NCI-H2196 treated with DMSO at 0.1 percent for 48 hours (cell line): ENCODE measurements around the gene ALG12.
A peak's percentile ranks its signal among the peaks of the same experiment; 100 is the strongest.

Experiments used
- DNase-seq: peaks from one replicate; lab custom pipeline; 2025; ENCODE audit not compliant: unreplicated experiment; lab: John Stamatoyannopoulos, UW

ALG12 gene

DNA sequence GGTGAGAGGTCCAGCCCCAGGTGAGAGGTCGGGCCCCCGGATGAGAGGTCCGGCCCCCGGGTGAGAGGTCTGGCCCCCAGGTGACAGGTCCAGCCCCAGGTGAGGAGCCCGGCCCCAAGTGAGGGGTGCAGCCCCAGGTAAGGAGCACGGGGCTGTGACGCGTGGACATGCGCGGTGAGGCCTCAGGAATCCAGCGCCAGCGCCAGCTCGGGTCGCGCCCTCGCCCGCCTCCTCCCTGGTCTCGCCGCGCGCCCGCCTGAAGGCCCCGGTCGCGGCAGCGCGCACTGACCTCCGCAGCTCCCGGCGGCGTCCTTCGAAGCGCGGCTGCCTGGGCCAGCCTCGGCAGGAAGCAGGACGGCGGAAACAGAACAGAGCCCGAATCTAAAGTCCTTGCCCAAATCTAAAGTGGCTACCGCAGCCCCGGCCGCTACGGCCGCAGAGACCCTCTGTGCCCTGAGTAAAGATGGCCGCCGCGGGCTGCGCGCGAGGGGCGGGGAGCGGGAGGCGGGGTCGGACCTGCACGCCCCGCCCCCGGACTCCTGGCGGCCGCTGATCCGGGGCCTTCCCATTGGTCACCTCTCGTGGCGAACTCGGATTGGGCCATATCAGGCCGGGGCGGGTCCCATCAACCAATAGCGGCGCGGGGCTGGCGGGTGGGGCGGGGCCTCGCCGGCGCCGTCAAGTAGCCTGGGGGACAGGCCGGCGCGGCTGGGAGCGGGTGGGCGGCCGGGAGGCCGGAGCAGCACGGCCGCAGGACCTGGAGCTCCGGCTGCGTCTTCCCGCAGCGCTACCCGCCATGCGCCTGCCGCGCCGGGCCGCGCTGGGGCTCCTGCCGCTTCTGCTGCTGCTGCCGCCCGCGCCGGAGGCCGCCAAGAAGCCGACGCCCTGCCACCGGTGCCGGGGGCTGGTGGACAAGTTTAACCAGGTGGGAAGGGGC, at the start of gene ALG12, which contains the start of gene CRELD2:
Gene ALG12 (minus strand): TSS at position 465 of the 937 bp plus-strand sequence. CDS start 4,673 bp downstream, outside the sequence.
Gene CRELD2 (plus strand): TSS at position 661 of the 937 bp plus-strand sequence. CDS start 136 bp downstream, at position 797.
- peak; percentile 63 for DNase-seq

DNA sequence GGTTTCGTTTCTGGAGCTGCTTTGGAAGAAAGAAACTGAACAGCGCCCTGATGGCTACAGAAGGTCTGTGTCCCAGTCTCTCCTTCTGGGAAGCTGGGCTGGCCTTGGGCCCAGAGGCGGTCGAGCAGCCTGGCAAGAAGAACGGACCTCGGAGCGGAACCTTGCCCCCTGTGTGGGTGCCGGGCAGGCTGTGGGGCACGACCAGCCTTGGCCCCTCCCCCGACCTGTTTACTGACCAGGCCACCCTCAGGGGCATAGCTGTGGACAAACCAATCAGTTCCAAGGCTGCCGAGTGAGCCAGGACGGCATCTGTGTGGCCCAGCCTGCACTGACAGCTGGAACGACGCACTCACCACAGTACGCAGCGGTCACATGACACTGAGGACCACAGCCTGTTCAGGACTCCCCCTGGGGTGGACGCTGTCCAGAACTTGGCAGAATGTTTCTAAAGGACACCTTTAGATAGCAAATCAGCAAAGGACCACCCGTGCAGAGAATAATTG, 49.5 kb upstream of the ALG12 start:
- DNase-seq, result no peak

DNA sequence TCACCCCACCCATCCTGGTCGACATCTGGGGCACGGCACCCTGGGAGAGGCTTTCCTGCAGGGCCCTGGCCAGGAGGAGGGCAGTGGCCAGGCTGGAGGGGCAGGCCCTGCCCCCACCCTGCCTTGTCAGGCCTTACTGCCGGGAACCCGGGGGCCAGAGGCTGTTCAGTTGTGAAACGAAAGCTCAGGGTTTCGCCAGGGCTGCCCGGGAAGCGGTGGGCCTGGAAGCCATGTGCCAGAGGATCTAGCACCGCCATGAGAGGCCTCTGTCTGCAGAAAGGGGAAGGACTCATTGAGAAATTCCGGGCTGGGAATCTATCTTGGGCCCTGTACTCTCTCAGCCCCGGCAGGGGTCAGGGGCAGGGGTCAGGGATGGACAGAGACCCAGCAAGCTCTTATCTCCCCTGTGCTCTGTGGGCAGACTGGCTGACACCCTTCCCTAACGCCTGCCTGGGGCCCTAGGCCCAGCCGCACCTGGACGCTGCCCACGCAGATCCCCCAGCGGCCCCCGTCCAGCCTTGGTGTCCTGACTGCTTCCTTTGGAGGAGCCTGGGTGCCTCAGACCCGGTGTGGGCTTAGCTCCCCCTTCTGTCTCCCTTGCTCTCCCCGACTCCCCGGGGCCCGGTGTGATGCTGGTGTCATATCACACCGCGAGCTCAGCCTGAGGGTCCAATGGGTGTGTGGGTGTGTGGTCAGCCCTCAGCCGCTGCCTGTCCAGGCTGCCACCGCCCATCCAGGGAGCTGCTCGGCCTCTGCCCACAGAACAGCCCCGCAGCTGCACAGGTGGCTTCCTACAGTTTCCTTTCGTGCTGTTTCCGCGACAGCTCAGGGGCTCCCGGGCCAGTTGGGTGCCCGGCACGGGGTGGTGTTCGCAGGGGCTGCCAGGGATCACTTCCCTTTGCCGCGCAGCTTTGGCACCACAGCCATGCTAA, 48.8 kb upstream of the ALG12 start:
- no peak for DNase-seq

DNA sequence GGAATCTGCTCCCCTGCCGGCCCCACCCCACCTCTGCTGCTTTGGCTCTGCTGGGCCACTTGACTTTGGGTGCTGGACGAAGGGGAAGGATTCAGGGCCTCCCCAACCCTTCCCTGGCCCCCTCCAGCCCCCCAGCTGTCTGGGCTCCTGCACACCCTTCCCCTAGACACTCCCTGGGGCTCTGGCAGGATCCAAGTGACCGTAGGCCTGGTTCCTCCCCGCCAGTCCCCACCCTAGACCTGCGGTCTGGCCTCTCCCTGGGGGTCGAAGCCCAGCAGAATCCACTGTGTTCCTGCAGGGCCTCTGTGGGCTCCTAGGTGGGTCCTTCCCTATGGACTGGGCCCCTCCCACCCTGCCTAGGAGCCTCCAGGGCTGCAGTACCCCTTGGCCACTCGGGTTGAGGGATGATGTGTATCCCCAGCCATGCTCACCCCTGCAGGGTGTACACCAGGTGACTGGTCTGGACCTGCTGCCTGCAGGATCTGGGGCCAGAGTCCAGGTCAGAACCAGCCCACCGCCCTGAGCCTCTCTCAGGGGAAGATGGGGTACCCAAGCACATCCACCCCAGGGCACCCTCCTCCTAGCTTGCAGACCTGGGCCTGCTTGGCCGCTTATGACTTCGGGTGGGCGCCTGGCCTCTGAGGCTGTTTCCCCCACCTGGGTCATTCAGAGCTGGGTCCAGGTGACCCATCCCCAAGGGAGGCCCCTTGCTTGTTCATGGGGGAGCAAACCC, 48.0 kb upstream of the ALG12 start:
- DNase-seq, result no peak

DNA sequence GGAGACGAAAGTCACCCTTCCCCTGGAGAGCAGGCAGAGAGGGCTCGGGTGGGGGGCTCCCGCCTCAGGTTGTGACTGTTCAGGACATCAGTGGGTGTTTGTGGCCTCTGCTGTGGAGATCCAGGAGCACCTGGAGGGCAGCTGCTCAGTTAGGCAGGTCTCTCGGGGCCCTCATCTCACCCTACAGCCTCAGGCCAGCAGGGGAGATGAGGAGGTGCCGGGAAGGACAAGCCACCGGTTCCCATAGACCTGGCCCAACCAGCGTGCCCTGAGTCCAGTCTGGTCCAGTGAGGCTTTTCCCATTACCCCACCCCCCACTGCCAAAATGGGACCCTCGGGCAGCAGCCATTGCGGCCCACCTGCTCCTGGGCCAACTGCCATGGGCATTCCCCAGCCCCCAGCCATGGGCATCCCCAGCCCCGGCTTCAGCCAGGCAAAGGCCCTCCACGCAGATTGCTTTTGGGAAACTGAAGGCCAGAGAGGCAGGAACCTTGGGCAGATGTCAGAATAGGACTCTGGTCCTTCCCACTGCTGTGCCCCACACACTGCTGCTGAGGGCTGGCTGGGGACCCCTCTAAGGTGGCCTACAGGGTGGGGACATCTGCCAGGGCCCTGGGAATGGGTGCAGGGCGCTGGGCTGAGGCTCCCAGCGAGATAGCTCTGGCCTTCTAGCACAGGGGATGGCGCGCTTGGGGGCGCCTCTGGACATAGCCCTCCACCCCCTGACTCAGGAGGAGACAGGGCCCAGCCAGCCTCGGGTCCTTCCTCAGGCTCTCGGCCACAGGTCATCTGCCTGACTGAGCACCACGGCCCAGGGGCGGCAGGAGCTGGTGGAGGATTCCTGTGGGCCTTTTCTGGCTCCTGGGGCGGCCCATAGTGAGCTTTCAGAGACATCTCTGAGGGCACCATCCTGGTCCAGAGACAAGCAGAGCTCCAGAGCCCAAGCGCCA, 47.1 kb upstream of the ALG12 start:
- DNase-seq, result no peak

DNA sequence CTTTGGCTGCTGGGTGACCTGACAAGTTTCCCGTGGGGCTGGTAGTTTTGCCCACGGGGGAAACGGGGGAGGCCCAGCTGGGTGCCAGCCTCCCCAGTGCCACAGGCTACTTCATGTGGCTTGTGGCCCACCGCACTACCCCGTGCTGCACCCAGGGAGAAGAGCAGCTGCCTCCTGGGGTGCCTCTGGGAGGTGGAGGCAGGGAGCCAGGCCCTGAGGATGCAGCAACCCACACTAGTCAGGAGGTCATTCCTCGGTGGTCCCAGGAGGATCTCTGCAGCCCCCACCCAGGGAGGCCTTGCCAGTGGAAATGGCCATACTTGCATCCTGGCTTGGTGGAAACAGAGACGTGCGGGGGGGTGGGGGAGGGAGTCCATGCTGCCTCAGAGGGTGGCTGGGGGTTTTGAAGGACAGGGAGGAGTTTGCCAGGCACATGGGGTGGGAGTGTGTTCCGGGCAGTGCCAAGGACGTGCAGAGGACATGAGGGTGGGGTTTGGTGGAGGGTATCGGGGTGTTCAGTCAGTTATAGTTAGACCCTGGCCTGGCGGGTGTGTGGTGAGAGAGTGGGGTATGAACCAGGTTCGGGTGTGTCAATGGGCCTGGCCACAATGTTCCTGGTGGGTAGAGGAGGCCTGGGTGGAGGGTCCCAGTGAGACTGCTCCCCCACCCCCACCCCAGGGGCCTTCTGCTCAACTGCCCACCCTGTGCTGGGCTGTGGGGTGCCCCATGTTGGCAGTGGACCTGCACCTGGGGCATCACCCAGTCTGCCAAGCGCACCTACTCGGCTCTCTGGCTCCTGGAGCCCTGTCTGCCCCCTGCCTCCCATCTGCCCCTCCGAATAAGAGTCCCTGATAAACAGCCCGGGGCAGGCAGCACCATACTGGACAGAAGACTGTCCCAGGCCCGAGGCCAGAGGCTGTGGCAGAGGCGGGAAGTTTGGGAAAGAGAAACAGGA, 46.2 kb upstream of the ALG12 start:
- no peak for DNase-seq

DNA sequence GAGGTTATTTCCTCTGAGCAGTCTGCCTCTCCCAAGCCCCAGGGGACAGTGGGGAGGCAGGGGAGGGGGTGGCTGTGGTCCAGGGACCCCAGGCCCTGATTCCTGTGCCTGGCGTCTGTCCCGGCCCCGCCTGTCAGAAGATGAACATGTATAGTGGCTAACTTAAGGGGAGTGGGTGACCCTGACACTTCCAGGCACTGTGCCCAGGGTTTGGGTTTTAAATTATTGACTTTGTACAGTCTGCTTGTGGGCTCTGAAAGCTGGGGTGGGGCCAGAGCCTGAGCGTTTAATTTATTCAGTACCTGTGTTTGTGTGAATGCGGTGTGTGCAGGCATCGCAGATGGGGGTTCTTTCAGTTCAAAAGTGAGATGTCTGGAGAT, 45.4 kb upstream of the ALG12 start:
- DNase-seq, result no peak

DNA sequence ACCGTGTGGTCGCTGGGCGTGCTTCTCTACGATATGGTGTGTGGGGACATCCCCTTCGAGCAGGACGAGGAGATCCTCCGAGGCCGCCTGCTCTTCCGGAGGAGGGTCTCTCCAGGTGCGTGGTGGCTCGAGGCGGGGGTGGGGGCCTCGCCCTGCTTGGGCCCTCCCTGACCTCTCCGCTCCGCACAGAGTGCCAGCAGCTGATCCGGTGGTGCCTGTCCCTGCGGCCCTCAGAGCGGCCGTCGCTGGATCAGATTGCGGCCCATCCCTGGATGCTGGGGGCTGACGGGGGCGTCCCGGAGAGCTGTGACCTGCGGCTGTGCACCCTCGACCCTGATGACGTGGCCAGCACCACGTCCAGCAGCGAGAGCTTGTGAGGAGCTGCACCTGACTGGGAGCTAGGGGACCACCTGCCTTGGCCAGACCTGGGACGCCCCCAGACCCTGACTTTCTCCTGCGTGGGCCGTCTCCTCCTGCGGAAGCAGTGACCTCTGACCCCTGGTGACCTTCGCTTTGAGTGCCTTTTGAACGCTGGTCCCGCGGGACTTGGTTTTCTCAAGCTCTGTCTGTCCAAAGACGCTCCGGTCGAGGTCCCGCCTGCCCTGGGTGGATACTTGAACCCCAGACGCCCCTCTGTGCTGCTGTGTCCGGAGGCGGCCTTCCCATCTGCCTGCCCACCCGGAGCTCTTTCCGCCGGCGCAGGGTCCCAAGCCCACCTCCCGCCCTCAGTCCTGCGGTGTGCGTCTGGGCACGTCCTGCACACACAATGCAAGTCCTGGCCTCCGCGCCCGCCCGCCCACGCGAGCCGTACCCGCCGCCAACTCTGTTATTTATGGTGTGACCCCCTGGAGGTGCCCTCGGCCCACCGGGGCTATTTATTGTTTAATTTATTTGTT, 44.8 kb upstream of the ALG12 start:
- DNase-seq, result no peak

DNA sequence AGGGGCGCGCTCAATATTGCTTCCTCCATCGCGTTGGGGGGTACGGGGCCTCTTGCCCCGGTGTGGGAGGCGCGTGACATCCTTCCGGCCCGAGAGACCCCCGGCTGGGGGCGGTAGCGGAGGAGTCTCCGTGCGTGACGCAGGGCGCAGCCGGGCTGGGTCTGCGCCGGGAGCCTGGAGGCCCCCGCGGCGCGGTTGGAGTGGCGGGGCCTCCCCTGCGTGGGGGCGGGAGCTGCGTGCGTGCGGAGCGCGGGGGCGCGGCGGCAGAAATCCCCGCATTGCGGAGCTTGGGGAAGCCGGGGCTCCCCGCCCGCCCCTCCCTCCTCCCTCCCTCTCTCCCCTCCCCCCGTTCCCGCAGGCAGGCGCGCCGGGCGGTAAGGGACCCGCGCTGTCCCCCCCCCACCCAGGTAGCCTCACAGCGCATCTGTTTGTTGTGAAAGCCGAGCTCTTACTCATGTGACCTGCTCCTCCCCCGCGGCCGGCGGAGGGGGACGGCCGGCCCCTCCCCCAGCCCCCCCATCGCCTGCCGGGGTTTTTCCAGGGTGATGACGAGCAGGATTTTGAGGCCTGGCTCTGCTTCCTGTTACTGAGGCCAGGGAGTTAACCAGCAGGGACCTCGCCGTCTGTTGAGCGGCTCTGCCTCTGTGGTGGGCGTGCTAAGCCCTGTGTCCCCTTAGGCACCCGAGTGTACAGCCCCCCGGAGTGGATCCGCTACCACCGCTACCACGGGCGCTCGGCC, 43.9 kb upstream of the ALG12 start:
- peak; percentile 54 for DNase-seq

DNA sequence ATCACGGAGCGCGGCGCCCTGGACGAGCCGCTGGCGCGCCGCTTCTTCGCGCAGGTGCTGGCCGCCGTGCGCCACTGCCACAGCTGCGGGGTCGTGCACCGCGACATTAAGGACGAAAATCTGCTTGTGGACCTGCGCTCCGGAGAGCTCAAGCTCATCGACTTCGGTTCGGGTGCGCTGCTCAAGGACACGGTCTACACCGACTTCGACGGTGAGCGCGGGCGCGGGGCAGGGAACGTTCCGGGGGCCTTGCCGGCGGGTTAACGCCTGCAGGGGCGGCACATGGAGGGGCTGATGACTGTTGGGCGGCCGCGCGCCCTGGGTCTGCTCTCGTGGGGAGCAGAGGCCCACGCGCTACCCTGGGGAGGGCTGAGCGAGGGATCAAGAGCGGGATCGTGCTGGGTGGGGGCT, 43.4 kb upstream of the ALG12 start:
- DNase-seq, result no peak

DNA sequence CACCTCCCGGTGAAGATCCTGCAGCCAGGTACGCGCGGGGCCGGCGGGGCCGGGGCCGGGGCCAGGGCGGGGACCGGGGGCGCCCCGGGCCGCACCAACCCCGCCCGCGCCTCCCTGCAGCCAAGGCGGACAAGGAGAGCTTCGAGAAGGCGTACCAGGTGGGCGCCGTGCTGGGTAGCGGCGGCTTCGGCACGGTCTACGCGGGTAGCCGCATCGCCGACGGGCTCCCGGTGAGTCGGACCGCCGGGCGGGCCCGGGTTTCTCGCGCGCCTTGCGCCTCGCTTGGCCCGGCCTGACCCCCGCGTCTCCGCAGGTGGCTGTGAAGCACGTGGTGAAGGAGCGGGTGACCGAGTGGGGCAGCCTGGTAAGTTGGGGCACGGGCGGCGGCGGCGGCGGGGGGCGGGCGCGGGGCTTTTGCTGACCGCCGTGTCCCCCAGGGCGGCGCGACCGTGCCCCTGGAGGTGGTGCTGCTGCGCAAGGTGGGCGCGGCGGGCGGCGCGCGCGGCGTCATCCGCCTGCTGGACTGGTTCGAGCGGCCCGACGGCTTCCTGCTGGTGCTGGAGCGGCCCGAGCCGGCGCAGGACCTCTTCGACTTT, 42.9 kb upstream of the ALG12 start:
- DNase-seq, result no peak

DNA sequence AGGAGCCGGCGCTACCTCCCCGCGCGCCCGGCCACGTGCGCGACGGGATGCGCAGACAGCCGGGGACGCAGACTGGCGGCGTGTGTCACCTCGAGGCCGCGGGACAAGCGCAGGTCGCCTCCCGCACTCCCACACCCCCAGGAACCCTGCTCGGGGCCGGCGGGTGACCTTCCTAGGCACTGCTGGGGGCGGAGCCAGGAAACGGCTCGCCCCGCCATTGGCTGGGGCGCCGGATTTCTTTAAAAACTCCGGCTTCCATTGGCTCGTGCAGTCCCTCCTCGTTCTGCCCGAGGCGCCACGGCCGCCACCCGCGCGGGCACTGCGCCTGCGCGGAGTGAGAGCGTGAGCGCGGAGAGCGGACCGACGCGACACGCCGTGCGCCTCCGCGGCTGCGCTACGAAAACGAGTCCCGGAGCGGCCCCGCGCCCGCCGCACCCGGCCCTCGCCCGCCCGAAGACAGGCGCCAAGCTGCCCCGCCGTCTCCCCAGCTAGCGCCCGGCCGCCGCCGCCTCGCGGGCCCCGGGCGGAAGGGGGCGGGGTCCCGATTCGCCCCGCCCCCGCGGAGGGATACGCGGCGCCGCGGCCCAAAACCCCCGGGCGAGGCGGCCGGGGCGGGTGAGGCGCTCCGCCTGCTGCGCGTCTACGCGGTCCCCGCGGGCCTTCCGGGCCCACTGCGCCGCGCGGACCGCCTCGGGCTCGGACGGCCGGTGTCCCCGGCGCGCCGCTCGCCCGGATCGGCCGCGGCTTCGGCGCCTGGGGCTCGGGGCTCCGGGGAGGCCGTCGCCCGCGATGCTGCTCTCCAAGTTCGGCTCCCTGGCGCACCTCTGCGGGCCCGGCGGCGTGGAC, 42.1 kb upstream of the ALG12 start, which contains the start of gene PIM3:
Gene PIM3 (plus strand): TSS at position 614 of the 846 bp plus-strand sequence. CDS start 176 bp downstream, at position 790.
- peak; percentile 69 for DNase-seq

DNA sequence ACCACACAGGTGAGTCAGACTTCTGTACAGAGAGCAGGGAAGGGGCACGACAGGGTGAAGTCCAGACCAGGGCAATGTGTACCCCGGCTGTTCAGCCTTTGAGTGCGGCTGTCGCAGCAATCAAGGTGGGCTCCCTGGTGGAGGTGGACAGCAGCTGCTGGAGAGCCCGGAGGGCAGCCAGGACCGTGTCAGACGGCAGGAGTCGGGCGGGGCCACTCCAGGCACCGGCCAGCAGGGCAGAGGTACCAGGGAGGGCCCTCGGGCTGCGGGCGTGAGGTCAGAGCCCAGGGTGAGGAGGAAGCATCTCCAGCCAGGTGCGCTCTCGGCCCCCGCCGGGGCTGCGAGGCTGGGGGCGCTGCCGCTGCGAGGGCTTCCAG, 41.5 kb upstream of the ALG12 start:
- peak; percentile 24 for DNase-seq

DNA sequence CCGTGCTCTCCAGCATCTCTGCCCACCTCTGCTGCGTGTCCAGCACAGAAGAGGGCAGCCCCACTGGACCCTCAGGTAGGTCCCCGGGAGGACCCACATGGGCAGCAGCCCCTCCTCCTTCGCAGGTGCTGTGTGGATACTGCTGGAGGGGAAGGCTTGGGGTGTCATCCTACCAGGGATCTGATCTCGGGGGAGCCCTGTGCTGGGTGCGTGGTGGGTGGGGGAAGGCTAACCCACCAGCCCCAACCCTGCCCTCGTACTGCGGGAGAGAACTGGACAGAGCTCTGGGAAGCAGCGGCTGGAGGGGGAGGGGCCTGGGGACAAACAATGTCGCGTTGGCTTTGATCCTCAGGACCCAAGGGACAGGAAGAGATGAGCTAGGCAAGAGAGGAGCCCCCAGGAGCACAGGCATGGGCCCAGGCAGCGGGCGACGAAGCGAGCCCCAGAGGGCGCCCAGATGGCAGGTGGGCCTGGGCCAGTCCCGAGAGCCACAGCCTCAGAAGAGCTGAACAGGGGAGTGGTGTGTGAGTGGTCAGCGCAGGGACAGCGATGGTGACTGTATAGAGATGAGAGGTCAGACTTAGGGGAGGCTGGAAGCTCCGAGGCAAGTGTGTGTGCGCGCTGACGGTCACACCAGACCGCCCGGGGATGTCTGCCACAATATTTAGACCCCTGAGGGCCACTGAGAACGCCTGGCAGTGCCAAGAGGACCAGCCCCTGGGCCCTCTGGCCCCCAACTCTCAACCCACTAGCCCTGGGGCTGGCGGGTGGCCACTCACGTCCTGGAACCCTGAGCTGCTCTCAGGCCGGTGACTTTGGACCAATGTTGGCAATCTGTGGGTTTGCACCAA, 40.9 kb upstream of the ALG12 start:
- no peak for DNase-seq
